HG03064 (cell line): ENCODE results near the gene TNNI2.

Experiments used
- ATAC-seq: cut with Tn5 transposase; IDR thresholded peaks from one replicate; pipeline ENCODE4 v1.9.1; 2021; ENCODE audit warnings: low read depth; ENCODE audit not compliant: unreplicated experiment

Gene TNNI2

GRCh38 chr11:1832211-1832919, 6.4 kb upstream of the TNNI2 start:
- no peak for ATAC-seq

GRCh38 chr11:1832920-1833295, 5.9 kb upstream of the TNNI2 start:
- no peak for ATAC-seq

GRCh38 chr11:1834062-1834610, 4.6 kb upstream of the TNNI2 start:
- no peak for ATAC-seq

GRCh38 chr11:1834779-1835670, 3.8 kb upstream of the TNNI2 start, which contains the start of gene SYT8:
Gene SYT8, plus strand, starts transcription at chr11:1834990. Its CDS starts 116 bp downstream, at chr11:1835106.
- no peak for ATAC-seq

DNA sequence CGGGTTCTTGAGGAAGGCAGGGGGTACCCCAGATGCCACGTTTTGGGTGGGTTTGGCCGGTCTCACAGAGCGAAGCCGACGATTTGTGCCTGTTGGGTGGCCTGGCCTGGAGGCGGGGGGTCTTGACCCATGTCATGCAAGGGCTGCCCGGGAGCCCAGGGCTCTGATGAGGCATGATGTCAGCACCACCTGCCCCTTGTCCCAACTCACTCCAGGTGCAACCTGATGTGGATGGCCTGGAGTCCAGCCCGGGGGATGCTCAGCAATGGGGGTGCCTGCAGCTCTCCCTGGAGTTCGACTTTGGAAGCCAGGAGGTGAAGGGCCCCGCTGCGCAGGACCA, 3.1 kb upstream of the TNNI2 start:
- no peak for ATAC-seq

GRCh38 chr11:1836011-1836945, 2.5 kb upstream of the TNNI2 start:
- no peak for ATAC-seq

DNA sequence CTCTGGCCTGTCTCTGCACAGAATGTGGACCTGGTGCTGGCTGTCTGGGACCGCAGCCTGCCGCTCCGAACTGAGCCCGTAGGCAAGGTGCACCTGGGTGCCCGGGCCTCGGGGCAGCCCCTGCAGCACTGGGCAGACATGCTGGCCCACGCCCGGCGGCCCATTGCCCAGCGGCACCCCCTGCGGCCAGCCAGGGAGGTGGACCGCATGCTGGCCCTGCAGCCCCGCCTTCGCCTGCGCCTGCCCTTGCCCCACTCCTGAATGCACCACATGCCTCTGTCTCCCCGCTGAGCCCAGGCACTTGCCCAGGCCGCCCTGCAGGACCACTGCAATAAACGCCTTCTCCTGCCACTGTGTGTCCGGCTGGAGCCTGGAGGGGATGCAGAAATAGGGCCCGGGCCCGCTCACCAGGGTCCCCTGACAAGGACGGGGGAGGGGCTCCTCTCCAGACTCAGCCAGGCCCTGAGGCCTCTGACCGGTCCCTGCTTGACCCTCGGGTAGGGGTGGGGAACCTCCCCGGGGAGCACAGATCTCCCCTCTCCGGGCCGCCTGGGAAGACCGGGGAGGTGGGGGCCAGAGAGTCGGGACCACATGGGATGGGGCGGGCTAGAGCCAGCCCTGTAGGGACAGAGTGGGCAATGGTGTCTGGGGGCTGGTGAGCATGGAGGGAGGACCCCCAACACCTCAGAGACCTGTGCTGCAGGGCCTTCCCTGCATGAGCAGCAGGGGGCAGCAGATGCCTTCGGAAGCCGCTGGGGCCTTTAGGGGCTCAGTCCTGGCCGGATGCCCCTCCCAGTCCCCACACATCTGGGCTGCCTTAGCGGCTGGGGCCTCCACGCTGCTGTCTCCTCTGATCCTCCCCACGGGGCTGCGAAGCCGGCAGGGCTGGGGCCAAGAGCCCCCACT, 1.4 kb upstream of the TNNI2 start:
- ATAC-seq: peak; percentile 62

- ATAC-seq: peak; percentile 16
Observed at GRCh38 chr11:1838077-1838425, 730 bp upstream of the TNNI2 start.

DNA sequence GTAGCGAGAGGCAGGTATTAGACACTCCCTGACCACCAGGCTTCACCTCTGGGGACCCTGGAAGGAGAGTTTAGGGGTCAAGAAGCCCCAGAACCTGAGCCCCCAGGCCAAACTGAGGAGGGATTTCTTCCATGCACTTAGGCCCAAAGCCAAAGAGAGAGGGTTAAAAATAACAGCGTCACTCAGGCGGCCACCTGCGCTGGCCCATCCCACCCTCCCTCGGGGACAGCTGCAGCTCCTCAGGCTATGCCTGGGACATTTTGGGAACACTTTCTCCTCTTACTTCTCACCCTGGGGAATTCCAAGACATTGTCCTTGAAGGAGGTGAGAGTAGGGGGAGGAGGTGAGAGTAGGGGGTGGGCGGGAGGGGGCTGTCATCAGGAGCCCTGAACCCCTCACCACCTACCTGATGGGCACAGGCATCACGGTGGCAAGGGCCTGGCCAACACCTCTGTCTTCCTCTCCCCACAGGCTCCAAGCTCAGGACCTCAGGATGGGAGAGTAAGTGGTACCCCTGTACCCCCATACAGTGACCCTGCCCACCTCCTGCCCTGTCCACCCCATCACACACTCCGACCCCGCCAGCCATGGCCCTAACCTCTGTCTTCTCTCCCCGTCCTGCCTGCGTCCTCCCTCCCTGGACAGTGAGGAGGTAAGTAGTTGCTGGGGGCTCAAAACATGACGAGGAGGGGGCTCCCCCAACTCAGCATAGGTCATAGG, 583 bp downstream of the TNNI2 start:
- no peak for ATAC-seq

DNA sequence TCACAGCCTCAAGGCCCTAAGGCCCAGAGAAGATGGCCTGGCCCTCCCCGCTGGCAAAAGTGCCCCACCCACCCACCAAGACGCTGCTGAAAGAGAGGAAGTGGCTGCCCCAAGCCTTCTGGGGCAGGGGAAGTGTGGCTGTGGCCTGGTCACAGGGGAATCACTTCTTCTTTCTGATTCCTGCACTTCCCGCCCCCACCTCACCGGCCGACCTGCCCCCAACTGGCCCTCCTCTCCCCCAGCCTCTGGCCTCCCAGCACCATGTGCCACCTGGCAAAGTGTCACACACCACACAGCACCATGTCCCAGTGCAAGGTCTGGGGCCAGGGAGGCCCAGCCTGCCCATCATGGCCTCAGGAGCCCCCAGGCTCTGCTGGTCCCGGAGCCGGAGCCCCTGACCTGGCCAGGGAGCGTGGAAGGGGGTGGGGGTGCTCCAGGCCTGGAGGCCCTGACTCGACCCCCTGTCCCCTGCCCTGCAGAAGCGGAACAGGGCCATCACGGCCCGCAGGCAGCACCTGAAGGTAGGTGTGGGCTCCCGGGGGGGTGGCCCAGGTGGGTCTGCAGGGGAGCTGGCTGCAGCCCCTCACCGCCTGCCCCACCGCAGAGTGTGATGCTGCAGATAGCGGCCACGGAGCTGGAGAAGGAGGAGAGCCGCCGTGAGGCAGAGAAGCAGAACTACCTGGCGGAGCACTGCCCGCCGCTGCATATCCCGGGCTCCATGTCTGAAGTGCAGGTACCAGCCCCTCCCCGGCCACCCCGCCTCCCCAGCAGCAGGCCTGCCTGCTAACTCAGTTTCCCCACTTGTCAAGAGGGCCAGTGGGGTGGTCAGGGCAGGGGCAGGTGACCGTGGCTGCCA, 1.4 kb downstream of the TNNI2 start:
- no peak for ATAC-seq

- no peak for ATAC-seq
Observed at GRCh38 chr11:1840780-1841480, 2.1 kb downstream of the TNNI2 start.

GRCh38 chr11:1841511-1842148, 2.8 kb downstream of the TNNI2 start:
- no peak for ATAC-seq

- ATAC-seq: no peak
Observed at GRCh38 chr11:1842149-1843097, 3.6 kb downstream of the TNNI2 start.

DNA sequence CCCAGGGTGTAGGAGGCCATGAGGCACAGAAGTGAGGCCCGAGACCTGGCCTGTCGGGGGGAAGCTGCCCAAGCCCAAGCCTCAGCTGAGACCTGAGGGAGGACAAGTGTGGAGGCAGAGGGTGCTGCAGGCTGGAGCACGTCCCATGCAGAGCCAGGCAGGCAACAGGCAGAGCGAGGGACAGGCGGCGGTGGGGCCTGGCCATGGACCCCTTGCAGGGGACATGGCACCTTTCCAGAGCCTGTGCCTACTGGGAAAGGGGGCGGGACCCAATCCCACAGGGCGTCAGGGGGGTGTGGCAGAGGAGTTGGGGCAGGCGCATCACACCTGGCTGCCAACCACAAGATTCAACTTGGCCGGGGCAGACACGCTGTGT, 4.3 kb downstream of the TNNI2 start:
- no peak for ATAC-seq

GRCh38 chr11:1843796-1844195, 5.0 kb downstream of the TNNI2 start:
- ATAC-seq: no peak
